Measurements from ENCODE around the gene BCAS3. TPM values are rescaled to one million over a fixed set of nuclear protein-coding genes. Genes with fewer than 3 reads are reported as not detected.
"Not testable (repeated sequence)": the region's sequence is repeated elsewhere in the genome, so short reads cannot be mapped to it uniquely, and the experiment has no call there.

Gene BCAS3
- total RNA-seq, 2 donors from 2014 or later: 12.0 to 15.6 TPM

DNA sequence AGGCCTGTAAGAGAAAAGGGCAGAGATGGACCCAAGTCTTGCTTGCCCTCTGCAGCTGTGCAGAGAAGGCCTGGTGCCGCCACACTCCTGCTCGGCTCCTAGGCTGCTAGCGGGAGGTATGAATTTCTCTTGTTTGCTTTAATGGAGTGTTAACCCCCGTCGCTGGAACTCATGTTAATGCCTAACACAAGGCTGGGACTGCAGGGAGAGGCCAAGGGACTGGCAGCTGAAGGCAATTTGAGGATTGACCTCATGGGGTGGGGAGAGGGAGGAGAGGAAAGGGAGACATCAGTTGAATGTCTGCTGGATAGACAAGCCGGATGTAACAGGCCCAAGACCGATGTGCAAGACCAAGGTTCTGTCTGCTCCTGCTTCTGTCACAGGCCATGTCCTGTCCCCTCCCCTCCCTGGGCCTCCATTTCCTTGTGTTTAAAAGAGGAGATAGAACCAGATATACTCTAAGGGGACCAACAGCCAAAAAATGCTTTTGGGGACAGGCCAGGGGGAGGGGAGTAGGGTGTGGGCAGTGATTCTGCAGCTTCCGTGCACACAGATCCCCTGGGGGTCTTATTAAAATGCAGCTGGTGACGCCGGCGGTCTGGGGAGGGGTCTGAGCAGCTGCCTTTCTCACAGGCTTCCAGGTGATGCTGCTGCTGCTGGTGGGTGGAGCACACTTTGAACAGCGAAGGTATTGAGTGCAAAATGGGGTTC is 675.3 kb downstream of the BCAS3 start:
- Histone ChIP-seq H3K4me1 (no peaks in the 10 kb centered on the region), H3K27ac (no peak overlapping the region), H3K9me3 (no peaks in the 10 kb centered on the region), H3K36me3 (no peaks in the 10 kb centered on the region), H3K27me3 (no peaks in the 10 kb centered on the region), H3K4me3 (no peak overlapping the region)
- no peak for DNase-seq (ENCODE audit: low spot score)
- TF ChIP-seq, protein P1, sequence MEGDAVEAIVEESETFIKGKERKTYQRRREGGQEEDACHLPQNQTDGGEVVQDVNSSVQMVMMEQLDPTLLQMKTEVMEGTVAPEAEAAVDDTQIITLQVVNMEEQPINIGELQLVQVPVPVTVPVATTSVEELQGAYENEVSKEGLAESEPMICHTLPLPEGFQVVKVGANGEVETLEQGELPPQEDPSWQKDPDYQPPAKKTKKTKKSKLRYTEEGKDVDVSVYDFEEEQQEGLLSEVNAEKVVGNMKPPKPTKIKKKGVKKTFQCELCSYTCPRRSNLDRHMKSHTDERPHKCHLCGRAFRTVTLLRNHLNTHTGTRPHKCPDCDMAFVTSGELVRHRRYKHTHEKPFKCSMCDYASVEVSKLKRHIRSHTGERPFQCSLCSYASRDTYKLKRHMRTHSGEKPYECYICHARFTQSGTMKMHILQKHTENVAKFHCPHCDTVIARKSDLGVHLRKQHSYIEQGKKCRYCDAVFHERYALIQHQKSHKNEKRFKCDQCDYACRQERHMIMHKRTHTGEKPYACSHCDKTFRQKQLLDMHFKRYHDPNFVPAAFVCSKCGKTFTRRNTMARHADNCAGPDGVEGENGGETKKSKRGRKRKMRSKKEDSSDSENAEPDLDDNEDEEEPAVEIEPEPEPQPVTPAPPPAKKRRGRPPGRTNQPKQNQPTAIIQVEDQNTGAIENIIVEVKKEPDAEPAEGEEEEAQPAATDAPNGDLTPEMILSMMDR (IDR thresholded peaks at IDR 0.05): no peak

DNA sequence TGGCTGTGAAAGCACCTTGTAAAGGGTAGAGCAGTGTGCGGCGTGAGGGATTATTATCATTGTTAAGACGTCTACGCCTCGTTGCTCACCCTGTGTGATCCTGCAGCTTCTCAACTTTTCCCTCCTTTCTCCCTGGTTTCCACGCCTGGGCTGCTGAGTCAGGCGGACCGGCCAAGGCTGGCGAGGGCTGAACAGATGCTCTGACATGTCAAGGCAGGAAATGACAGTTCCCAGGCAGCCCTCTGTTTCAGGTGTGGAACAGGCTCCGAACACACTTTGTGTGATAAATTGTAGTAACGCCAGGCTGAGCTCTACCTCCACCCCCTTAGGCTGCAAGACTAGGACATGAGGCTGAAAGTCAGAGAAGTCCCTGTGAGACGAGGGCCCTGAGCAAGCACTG is 676.0 kb downstream of the BCAS3 start:
- Histone ChIP-seq H3K9me3 (no peaks in the 10 kb centered on the region), H3K4me1 (no peaks in the 10 kb centered on the region), H3K27ac (no peak overlapping the region), H3K27me3 (no peaks in the 10 kb centered on the region), H3K4me3 (no peak overlapping the region), H3K36me3 (no peaks in the 10 kb centered on the region)
- TF ChIP-seq, protein P1 (IDR thresholded peaks at IDR 0.05): no peak
- DNase-seq (ENCODE audit: low spot score): no peak

DNA sequence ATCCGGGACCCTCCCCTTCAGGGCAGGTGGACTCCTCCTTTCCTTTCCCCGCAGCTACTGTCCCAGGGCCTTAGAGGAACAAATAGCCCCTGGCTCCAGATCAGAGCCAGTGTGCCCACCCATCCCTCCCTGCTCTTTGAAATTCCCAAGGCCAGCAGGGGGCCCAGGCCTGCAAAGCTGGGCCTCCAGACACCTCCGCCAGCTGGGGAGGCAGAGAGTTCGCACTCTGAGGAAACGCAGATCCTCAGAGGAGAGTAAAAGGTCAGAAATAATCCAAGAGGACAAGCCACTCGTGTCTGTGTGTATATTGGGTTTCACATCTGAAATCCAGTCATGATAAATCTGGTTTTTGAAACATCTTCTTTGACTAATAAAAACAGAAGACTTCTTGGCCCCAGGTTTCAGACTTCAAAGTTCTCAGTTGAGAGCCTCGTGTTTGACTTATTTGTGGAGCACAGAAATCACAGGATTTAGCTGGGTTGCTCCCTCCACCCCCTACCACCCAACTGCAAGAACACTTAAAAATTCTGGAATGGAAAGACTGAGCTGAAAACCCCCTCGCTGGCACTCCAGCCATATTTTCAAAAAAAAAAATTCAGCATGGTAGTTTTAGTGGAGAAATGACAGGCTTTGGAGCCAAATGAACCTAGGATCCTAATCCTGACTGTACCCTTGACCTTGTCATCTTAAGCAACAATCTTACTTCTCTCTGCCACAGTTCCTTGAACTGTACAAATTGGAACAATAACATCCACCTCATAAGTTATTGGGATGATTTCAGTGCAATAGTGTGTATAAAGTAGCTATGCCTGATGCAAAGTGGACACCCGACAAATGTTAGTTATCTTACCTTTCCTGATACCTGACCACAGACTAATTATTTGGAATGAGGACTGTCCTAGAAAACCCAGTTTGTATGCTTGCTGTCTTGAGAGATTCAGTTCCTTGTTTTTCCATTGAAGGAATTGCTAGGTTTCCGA is 677.5 kb downstream of the BCAS3 start:
- Histone ChIP-seq H3K27ac (no peak overlapping the region), H3K36me3 (no peaks in the 10 kb centered on the region), H3K4me1 (no peaks in the 10 kb centered on the region), H3K27me3 (no peaks in the 10 kb centered on the region), H3K4me3 (no peak overlapping the region), H3K9me3 (no peaks in the 10 kb centered on the region)
- DNase-seq (ENCODE audit: low spot score): no peak
- TF ChIP-seq, protein P1 (IDR thresholded peaks at IDR 0.05): no peak

DNA sequence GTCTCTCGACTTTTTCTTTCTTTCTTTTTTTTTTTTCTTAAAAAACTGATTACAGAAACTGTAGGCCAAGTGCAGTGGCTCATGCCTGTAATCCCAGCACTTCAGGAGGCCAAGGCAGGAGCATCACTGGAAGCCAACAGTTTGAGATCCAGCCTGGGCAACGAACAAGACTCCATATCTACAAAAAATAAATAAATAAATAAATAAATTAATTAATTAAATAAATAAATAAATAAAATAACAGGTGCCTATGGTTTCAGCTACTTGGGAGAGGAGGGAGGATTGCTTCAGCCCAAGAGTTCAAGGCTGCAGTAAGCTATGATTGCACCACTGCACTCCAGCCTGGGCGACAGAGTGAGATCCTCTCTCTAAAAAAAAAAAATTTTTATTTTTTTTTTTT is 679.4 kb downstream of the BCAS3 start:
- not testable (repeated sequence) for H3K4me3 ChIP-seq; H3K27me3 ChIP-seq; H3K27ac ChIP-seq; DNase-seq (ENCODE audit: low spot score); H3K36me3 ChIP-seq; H3K4me1 ChIP-seq; H3K9me3 ChIP-seq

DNA sequence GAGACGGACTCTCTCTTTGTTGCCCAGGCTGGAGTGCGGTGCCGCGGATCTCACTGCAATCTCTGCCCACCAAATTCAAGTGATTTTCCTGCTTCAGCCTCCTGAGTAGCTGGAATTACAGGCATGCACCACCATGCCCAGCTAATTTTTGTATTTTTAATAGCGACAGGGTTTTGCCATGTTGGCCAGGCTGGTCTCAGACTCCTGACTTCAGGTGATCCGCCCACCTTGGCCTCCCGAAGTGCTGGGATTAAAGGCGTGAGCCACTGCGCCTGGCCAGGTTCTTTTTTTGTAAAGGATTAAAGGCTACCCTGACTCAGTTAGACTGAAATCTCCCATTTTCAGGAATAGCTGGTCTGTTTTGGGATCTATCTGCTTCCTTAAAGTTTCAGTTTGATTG is 681.9 kb downstream of the BCAS3 start:
- not testable (repeated sequence) for H3K4me3 ChIP-seq; H3K9me3 ChIP-seq; DNase-seq (ENCODE audit: low spot score); H3K4me1 ChIP-seq; H3K27me3 ChIP-seq; H3K36me3 ChIP-seq; H3K27ac ChIP-seq

DNA sequence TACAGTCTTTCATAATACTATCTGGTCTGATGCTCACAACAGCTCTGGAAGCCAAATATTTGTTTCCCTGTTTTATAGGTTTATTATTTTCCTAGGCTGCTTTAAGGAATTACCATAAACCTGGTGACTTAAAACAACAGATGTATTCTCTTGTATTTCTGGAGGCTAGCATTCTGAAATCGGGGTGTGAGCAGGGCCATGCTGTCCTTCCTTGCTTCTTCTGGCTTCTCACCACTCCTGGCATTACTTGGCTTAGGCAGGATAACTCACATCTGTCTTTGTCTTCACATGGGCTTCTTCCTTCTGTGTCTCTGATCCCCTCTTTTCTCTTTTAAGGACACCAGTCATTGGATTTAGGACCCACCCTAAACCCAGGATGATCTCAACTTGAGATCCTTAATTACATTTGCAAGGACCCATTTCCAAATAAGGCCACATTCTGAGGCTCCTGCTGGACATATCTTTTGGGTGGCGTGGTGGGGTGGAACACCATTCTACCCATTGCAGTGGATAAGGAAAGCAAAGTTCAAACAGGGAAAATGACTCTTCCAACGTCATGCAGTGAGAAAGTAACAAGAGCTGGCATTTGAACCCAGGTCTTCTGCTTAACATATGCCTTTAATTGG is 682.8 kb downstream of the BCAS3 start:
- TF ChIP-seq, protein P1 (IDR thresholded peaks at IDR 0.05): no peak
- no peaks in the 10 kb centered on the region for H3K9me3 ChIP-seq
- no peaks in the 10 kb centered on the region for H3K27me3 ChIP-seq
- H3K4me3 ChIP-seq: no peak overlapping the region
- no peak overlapping the region for H3K27ac ChIP-seq
- no peaks in the 10 kb centered on the region for H3K4me1 ChIP-seq
- no peak for DNase-seq (ENCODE audit: low spot score)
- no peaks in the 10 kb centered on the region for H3K36me3 ChIP-seq
